ENCODE measurements around the gene KLHL30. TPM values are rescaled to one million over a fixed set of nuclear protein-coding genes. Genes with fewer than 3 reads are reported as not detected.

KLHL30 gene
- total RNA-seq, 2 experiments from 2014 or later = 0.09 to 1.9 TPM

- Histone ChIP-seq H3K9me3 (ENCODE audit: low read length) (no peaks in the 10 kb centered on the region), H3K4me2 (ENCODE audit: low read length) (no peak overlapping the region), H2AFZ (ENCODE audit: low read length) (no peak overlapping the region), H3K4me1 (ENCODE audit: insufficient read depth, low read length, poor library complexity, severe bottlenecking) (peaks cover 7% of the 10 kb centered on the region), H3K27ac (ENCODE audit: low read depth, low read length, poor library complexity, severe bottlenecking) (no peak overlapping the region), H3K36me3 (ENCODE audit: insufficient read depth, low read length) (no peaks in the 10 kb centered on the region), H3K79me2 (ENCODE audit: insufficient read depth, low read depth, low read length) (no peaks in the 10 kb centered on the region), H3K4me3 (ENCODE audit: low read depth, low read length, poor library complexity, severe bottlenecking) (no peak overlapping the region), H4K20me1 (ENCODE audit: insufficient read depth, low read length) (no peaks in the 10 kb centered on the region), H3K9me2 (ENCODE audit: insufficient read depth, low read length) (no peaks in the 10 kb centered on the region)
- no peak for DNase-seq (ENCODE audit: low spot score)
- TF ChIP-seq CTCF (conservative IDR thresholded peaks at IDR 0.05; ENCODE audit: low read length) (no peak), EZH2phosphoT487 (IDR thresholded peaks at IDR 0.05; ENCODE audit: borderline replicate concordance, low read depth, low read length) (no peak)
- intact Hi-C loops (cut with micrococcal nuclease; ENCODE audit: unreplicated experiment) = no loop called here
- CTCF ChIA-PET (ENCODE audit: unreplicated experiment) = no interaction called here
- POLR2A ChIA-PET = no interaction called here
- no TSS peak for BruUV-seq (replicated peaks)
These were observed 7.4 kb downstream of the KLHL30 start for GRCh38 chr2:238145851-238146250.

- ChIA-PET POLR2A (interaction anchor here (0.6 kb wide), 1 partner anchor 46 kb away, joined by 4 read pairs; no protein-coding TSS in a partner anchor), CTCF (ENCODE audit: unreplicated experiment) (interaction anchor here (0.9 to 1.2 kb wide), 2 partner anchors 8 to 54 kb away, joined by 3 read pairs; no protein-coding TSS in a partner anchor)
- TF ChIP-seq CTCF (conservative IDR thresholded peaks at IDR 0.05; ENCODE audit: low read length) = no peak
- TF ChIP-seq EZH2phosphoT487 (IDR thresholded peaks at IDR 0.05; ENCODE audit: borderline replicate concordance, low read depth, low read length) = no peak
- H3K9me3 ChIP-seq (ENCODE audit: low read length) = no peaks in the 10 kb centered on the region
- no peaks in the 10 kb centered on the region for H4K20me1 ChIP-seq (ENCODE audit: insufficient read depth, low read length)
- no TSS peak for BruUV-seq (replicated peaks)
- H3K4me2 ChIP-seq (ENCODE audit: low read length) = no peak overlapping the region
- no peak overlapping the region for H3K27ac ChIP-seq (ENCODE audit: low read depth, low read length, poor library complexity, severe bottlenecking)
- H3K36me3 ChIP-seq (ENCODE audit: insufficient read depth, low read length) = no peaks in the 10 kb centered on the region
- peaks cover 7% of the 10 kb centered on the region for H3K4me1 ChIP-seq (ENCODE audit: insufficient read depth, low read length, poor library complexity, severe bottlenecking)
- H2AFZ ChIP-seq (ENCODE audit: low read length) = no peak overlapping the region
- intact Hi-C loops (cut with micrococcal nuclease; ENCODE audit: unreplicated experiment) = no loop called here
- H3K4me3 ChIP-seq (ENCODE audit: low read depth, low read length, poor library complexity, severe bottlenecking) = no peak overlapping the region
- H3K79me2 ChIP-seq (ENCODE audit: insufficient read depth, low read depth, low read length) = no peaks in the 10 kb centered on the region
- peak; percentile 34 for DNase-seq (ENCODE audit: low spot score)
- no peaks in the 10 kb centered on the region for H3K9me2 ChIP-seq (ENCODE audit: insufficient read depth, low read length)
These were observed 8.5 kb downstream of the KLHL30 start for GRCh38 chr2:238146884-238147544.

GRCh38 chr2:238148981-238149380 is 10.5 kb downstream of the KLHL30 start:
- intact Hi-C loops (cut with micrococcal nuclease; ENCODE audit: unreplicated experiment) = no loop called here
- no peak overlapping the region for H3K4me3 ChIP-seq (ENCODE audit: low read depth, low read length, poor library complexity, severe bottlenecking)
- H3K36me3 ChIP-seq (ENCODE audit: insufficient read depth, low read length) = no peaks in the 10 kb centered on the region
- no peaks in the 10 kb centered on the region for H4K20me1 ChIP-seq (ENCODE audit: insufficient read depth, low read length)
- H2AFZ ChIP-seq (ENCODE audit: low read length) = no peak overlapping the region
- no peaks in the 10 kb centered on the region for H3K79me2 ChIP-seq (ENCODE audit: insufficient read depth, low read depth, low read length)
- CTCF ChIA-PET (ENCODE audit: unreplicated experiment) = no interaction called here
- POLR2A ChIA-PET = no interaction called here
- H3K4me1 ChIP-seq (ENCODE audit: insufficient read depth, low read length, poor library complexity, severe bottlenecking) = peaks cover 7% of the 10 kb centered on the region
- H3K4me2 ChIP-seq (ENCODE audit: low read length) = no peak overlapping the region
- BruUV-seq (replicated peaks) = no TSS peak
- no peak overlapping the region for H3K27ac ChIP-seq (ENCODE audit: low read depth, low read length, poor library complexity, severe bottlenecking)
- DNase-seq (ENCODE audit: low spot score) = no peak
- no peaks in the 10 kb centered on the region for H3K9me2 ChIP-seq (ENCODE audit: insufficient read depth, low read length)
- no peaks in the 10 kb centered on the region for H3K9me3 ChIP-seq (ENCODE audit: low read length)
- TF ChIP-seq EZH2phosphoT487 (IDR thresholded peaks at IDR 0.05; ENCODE audit: borderline replicate concordance, low read depth, low read length) = no peak
- no peak for TF ChIP-seq CTCF (conservative IDR thresholded peaks at IDR 0.05; ENCODE audit: low read length)
